Mesenteric fat pad (tissue), 1 donor: ENCODE measurements around the gene SH3D19. TPM values are rescaled to one million over a fixed set of nuclear protein-coding genes. Genes with fewer than 3 reads are reported as not detected.
"Not testable (repeated sequence)": the region's sequence is repeated elsewhere in the genome, so short reads cannot be mapped to it uniquely, and the experiment has no call there.

ENCODE experiments used
- DNase-seq: peaks from one replicate; pipeline ENCODE4 v3.0.0-alpha.2; 2020; ENCODE audit warnings: low spot score
- total RNA-seq: library from RNA; stranded (reverse); fragmentation: NEBNext Ultra II Directional; extraction: Animal tissue kit (Norgen Biotek cat#: 25700); gene quantifications from one replicate; pipeline ENCODE4 v1.2.1, GENCODE V29; 2021
- donor health status: DM: yes; HTN: yes; CAD: no.

Gene SH3D19
- total RNA-seq, 1 donor from 2014 or later, result 162 TPM

GRCh38 chr4:151276787-151277562 is 48.4 kb downstream of the SH3D19 start, which contains the start of gene PRSS48:
PRSS48 (plus strand) TSS chr4:151277161; CDS start chr4:151277173, 12 bp downstream.
- no peak for DNase-seq

- DNase-seq, result not testable (repeated sequence)
Measured at GRCh38 chr4:151268905-151269304, 56.5 kb downstream of the SH3D19 start.

GRCh38 chr4:151267822-151268535 is 57.4 kb downstream of the SH3D19 start:
- DNase-seq, result no peak

- DNase-seq, result no peak
Measured at GRCh38 chr4:151267104-151267503, 58.3 kb downstream of the SH3D19 start.

DNA sequence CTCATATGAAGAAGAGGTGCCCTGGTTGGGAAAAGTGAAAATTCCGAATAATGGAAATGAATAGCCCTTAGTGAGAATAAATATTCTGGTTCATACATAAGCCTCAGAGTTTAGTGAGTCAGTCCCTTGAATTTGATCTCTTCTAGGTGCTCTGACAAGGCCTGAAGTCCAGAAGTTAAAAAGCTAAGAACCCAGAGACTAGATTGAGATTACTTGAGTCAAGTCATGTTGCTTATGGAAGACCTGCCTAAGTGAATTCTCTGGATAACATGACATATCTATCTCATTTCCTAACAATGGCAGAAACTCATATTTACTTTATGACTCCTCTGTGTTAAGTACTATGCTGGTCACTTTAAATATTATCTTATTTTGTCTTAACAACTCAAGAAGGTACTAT is 58.9 kb downstream of the SH3D19 start:
- no peak for DNase-seq

- no peak for DNase-seq
Measured at GRCh38 chr4:151263455-151263854, 62.0 kb downstream of the SH3D19 start.

DNA sequence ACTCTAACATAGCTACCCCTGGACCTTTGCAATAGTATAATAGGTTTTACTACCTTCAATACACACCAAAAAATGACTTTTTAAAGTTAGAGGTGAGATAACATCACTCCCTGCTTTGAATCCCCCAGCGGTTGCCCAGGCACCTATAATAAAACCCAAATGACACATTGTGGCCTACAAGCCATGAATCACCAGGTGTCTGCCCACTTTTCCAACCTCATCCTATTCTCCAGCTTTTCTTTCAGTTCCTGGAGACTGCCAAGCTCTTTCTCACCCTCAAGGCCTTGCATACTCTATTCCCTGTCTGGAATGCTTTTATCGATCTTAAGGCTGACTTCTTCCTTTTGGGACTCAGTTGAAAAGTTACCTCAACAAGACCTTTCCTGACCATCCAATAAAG is 64.9 kb downstream of the SH3D19 start:
- no peak for DNase-seq

GRCh38 chr4:151259752-151260151 is 65.7 kb downstream of the SH3D19 start:
- no peak for DNase-seq

DNA sequence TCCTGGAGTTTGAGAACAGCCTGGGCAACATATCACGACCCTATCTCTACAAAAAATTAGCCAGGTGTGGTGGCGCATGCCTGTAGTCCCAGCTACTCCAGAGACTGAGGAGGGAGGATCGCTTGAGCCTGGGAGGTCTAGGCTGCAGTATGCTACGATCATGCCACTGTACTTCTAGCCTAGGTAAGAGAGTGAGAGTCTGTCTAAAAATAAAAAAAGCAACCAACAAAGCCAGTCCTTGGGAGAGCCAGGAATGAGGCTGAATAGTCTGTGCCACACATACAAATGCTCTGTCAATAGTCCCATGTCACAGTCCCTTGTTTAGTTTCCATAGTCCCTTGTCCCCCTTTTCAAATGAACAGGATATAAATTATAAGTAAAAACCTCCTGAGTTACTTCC is 67.7 kb downstream of the SH3D19 start:
- DNase-seq, result no peak

- no peak for DNase-seq
Measured at GRCh38 chr4:151256134-151256533, 69.3 kb downstream of the SH3D19 start.

DNA sequence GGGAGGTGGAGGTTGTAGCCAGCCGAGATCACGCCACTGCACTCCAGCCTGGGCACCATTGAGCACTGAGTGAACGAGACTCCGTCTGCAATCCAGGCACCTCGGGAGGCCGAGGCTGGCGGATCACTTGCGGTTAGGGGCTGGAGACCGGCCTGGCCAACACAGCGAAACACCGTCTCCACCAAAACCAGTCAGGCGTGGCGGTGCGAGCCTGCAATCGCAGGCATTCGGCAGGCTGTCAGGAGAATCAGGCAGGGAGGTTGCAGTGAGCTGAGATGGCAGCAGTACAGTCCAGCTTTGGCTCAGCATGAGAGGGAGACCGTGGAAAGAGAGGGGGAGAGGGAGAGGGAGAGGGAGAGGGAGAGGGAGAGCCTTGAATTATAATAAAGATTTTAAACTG is 69.7 kb downstream of the SH3D19 start:
- DNase-seq, result not testable (repeated sequence)

DNA sequence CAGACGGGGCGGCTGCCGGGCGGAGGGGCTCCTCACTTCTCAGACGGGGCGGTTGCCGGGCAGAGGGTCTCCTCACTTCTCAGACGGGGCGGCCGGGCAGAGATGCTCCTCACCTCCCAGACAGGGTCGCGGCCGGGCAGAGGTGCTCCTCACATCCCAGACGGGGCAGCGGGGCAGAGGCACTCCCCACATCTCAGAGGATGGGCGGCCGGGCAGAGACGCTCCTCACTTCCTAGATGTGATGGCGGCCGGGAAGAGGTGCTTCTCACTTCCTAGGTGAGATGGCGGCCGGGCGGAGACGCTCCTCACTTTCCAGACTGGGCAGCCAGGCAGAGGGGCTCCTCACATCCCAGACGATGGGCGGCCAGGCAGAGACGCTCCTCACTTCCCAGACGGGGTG is 70.2 kb downstream of the SH3D19 start:
- DNase-seq, result not testable (repeated sequence)

GRCh38 chr4:151251603-151252304 is 73.7 kb downstream of the SH3D19 start:
- DNase-seq, result no peak

- DNase-seq, result no peak
Measured at GRCh38 chr4:151250706-151251105, 74.7 kb downstream of the SH3D19 start.

- no peak for DNase-seq
Measured at GRCh38 chr4:151248519-151248918, 76.9 kb downstream of the SH3D19 start.

GRCh38 chr4:151247395-151247794 is 78.0 kb downstream of the SH3D19 start:
- no peak for DNase-seq

DNA sequence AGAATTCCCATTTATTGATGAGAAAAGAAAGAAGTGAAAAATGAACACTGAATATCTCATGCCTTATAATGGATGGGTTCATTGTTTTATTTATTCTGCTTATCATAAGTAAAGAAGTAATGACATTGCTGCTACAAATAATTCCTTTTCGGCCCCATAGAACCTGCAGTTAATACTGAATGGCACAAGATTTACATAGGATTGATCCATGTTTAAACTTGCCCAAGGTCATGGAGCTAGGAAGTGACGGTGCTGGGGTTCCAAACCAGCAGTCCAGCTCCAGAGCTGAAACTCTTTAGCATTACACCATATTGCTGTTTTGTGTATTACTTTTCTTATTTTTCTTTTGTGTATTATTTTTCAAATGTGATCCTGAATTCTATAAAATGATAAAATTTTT is 78.7 kb downstream of the SH3D19 start:
- no peak for DNase-seq

DNA sequence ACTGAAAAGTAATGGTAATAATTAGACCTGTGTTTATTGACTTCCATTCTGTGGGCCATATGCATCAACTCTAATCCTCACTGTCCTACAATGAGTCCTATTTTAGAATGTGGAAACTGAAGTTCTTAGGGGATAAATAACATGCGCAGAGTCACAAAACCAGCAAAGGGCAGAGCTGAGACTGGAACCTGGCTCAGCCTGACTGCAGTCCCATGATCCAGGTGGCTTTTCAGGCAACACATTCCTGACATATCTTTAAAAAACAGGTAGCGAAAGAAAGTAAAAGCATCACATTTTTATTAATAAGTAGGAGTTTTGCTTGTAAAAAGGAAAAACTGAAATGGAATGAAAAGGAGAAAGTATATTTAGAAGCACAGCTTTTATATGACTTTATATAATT is 83.1 kb downstream of the SH3D19 start:
- DNase-seq, result no peak

GRCh38 chr4:151239608-151240007 is 85.8 kb downstream of the SH3D19 start:
- no peak for DNase-seq

DNA sequence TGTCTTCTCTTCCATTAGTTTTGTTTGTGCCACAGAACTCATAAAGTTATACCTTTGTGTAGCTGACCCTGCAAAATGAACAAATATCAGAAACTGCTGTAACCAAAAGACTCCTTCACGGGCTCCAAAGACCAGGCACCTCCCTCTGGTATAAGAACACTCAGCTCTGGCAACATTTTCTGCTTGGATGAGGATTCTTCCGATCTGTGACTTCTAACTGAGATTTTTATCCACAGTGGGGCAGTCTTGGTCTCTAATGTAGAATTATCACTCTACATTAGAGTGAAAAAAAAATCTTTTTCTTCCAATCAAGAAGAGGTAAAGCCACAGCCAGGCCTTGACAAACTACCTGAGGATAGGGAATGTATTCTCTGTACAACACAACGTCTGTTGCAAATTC is 86.9 kb downstream of the SH3D19 start:
- DNase-seq, result no peak

DNA sequence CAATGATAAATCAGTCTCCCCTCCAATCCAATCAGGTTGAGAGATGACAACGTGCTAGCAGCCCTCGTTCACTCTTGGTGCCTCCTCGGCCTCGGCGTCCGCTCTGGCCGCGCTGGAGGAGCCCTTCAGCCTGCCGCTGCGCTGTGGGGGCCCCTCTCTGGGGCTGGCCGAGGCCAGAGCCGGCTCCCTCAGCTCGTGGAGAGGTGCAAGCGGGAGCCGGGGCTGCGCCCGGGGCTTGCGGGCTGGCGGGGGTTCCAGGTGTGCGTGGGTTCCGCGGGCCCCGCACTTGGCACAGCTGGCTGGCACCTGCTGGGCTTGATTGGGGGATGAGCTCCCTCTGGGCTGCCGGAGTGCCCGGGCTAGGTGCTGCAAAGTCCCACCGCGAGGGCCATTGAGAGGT is 89.4 kb downstream of the SH3D19 start:
- no peak for DNase-seq

- DNase-seq, result not testable (repeated sequence)
Measured at GRCh38 chr4:151235373-151235772, 90.0 kb downstream of the SH3D19 start.
